ENCODE measurements around the gene FANCC.
"Not testable (repeated sequence)": the region's sequence is repeated elsewhere in the genome, so short reads cannot be mapped to it uniquely, and the experiment has no call there.

Gene FANCC

DNA sequence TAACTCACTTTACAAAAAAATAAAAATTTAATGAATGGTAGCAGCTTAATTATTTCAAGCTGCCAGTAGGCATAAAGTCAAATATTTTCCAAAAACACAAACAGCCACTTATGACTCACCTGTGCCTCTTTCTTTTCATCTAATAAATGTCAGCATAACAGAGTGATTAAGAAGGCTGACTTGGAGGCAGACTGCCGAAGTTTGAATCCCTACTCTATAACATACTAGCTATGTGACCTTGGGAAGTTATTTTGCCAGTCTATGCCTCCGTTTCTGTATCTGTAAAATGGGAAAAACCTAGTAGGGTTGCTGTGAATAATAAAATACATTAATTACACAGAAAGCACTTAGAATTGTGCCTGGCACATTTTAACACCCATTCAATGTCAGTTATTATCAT lies 33.8 kb downstream of the FANCC start:
- no peak for DNase-seq (ENCODE audit: low read depth)

DNA sequence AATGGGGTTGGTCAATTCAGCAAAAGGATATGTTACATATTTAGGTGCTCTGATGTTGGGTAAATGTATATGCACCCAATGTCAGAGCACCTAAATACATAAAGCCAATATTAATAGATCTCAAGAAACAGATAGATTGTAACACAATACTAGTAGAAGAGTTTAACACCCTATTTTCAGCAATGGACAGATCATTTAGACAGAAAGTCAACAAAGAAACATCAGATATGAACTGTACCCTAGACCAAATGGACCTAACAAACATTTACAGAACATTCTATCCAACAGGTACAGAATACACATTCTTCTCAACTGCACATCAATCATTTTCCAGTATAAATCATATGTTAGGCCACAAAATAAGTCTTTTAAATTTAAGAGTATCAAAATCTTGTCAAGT lies 35.2 kb downstream of the FANCC start:
- no peak for DNase-seq (ENCODE audit: low read depth)

DNA sequence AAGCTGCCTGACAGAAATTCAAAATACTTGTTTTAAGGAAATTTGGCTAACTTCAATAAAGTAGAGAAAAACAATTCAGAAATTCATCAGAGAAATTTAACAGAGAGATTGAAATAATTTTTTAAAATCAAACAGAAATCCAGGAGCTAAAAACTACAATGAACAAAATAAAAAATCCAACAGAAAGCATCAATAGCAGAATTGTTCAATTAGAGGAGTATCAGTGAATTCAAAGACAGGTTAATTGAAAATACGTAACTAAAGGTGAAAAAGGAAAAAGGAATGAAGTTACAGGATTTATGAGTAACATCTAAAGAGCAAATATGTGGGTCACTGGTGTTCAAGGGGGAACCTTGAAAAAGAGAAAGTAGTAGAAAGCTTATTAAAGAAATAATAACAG lies 36.8 kb downstream of the FANCC start:
- DNase-seq (ENCODE audit: low read depth): no peak

DNA sequence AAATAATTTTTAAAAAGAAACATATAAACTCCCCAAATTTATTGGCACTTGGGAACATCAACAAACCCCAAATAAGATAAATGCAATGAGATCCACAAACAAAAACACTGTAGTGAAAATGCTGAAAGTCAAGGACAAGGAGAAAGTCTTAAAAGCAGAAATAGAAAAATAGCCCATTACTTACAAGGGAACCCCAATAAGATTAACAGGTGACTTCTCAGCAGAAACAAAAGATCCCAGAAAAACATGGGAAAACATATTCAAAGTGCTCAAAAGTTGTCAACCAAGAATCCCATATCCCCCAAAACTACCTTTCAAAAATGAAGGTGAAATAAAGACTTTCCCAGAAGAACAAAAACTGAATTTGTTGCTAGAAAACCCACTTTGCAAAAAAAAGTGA lies 40.0 kb downstream of the FANCC start:
- DNase-seq (ENCODE audit: low read depth): no peak

DNA sequence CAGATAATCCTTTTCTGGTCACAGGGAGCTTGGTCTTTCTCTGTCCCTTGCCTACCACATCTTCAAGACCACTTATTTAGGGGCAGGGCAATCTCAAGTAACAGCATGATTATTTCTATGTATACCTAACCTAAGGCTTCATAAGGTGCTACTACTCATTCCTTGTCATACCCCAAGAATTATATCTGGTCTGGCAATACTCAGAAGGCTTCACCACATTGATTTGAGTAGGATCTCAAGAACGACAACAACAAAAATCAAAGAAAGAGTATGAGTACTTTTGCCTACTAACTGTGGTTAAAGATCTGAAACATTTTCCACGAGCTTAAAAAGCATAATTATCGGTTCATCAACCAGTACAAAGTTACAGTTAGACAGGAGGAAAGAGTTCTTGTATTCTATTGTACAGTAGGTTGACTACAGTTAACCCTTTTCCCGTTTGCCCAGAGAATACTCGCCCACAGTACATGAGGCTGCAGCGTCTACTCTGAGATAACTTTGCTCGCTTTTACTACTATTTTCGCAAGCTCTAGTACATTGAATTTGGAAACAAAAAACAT lies 41.0 kb downstream of the FANCC start:
- no peak for DNase-seq (ENCODE audit: low read depth)

DNA sequence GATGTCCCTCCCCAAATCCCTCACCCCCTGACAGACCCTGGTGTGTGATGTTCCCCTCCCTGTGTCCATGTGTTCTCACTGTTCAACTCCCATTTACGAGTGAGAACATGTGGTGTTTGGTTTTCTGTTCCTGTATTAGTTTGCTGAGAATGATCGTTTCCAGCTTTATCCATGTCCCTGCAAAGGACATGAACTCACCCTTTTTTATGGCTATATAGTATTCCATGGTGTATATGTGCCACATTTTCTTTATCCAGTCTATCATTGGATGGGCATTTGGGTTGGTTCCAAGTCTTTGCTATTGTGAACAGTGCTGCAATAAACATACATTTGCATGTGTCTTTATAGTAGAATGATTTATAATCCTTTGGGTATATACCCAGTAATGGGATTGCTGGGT lies 43.3 kb downstream of the FANCC start:
- not testable (repeated sequence) for DNase-seq (ENCODE audit: low read depth)

DNA sequence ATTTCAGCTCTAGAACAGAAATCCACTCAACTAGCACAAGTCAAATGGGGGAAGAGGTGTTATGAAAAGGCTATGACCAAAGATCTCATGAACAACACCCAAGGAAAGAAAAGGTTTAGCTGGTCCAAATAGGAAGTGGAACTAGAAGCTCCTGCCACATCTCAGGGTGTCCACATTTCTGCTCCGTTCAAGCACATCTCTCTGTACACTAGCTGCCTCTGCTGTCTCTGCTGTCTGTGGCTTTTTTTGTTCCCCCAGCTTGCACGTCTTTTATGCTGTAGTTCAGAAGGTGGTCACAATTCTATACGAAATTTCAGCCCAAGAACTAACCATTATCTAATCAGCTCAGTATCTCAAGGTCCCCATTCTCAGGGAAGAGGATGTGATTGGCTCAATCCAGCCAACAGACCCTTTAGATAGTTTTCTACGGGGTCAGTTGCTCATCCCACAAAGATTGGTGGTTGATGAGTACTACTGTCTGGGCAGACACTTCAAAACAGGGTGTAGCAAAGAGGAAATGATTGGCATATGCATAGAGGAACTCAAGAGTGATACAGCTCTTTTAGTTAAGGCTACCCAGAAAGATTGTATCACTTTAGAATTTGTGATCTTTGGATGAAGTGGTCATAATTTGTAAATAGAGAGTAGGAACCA lies 44.0 kb downstream of the FANCC start:
- DNase-seq (ENCODE audit: low read depth): no peak

DNA sequence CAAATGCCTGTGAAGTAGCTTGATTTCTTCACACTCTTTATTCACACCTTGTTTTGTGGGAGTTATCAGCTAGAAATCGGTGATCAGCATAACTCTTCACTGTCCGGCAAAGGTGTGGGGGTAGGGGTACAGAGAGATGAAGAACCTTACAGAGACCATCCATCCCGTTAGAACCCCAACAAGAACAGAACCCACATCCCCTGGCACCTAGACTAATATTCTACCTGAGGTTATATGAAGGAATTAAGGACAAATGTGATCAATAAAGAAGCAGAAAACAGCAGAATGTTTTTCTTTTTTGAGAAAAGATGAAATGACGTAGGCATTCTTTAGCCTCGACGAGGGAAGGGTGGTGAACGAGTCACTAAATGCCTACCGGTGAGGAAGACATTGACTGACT lies 44.7 kb downstream of the FANCC start:
- DNase-seq (ENCODE audit: low read depth): no peak

DNA sequence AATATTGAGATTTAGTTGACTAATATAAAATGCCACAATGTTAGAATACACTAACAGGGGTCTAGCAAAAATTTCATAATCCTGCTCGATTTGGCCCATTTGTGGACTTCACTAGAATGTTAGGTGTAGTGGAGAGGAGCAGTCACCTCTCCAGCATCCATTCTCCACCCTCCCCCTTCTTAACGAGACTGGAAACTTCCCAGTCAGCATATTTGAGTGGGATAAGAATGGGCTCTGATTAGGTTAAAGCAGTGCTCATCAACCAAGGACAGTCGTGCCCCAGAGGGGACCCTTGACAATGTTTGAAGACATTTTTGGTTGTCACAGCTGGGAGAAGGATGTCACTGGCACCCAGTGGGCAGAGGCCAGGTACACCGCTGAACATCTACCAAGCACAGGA lies 46.7 kb downstream of the FANCC start:
- no peak for DNase-seq (ENCODE audit: low read depth)

DNA sequence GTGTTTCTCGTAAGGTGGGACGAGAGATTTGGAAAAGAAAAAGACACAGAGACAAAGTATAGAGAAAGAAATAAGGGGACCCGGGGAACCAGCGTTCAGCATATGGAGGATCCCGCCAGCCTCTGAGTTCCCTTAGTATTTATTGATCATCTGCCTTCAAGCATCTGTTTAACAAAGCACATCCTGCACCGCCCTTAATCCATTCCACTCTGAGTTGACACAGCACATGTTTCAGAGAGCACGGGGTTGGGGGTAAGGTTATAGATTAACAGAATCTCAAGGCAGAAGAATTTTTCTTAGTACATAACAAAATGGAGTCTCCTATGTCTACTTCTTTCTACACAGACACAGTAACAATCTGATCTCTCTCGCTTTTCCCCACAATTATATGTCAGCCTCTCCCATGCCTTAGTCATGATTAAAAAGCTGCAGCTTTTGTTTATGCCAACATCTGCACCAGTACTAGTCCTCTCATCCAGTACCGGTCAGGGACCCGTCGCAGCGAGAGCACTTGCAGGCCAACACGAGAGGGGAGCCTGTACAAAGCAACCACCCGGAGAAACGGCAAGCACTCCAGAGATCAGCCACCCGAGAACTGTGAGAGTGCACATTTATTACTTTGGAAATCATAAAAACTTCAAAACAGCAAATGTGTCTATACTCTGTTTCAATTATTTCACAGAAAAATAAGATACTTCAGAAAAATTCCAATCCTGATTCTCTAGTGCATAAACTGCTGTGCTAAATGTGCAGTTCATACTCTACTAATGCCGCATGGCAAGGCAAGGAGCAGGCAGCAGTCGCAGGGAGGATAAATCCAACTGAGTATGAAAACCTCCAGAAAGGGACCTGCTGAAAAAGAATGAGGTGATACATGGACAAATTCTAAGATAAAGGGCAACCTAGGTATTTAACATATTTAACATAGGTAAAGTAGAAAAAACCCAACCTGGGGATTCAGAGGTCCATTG lies 47.4 kb downstream of the FANCC start:
- not testable (repeated sequence) for DNase-seq (ENCODE audit: low read depth)

DNA sequence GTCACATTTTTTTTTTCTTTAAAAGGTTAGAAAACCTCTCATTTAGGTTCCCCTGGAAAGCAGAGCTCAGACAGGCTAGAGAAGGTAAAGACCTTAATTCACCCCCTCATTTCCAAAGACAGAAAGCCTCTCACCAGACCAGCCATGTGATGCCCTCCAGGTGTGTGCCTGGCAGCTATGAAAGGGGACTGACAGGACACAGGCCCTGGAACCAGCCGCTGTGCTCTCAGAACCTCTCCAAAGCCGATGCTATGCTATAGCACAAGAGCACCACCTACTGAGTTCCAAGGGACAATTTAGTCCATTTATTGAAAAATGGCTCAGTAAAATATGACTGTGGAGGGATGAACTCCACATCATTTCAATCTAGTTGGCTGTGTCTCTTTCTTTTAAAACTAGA lies 48.8 kb downstream of the FANCC start:
- peak; percentile 18 for DNase-seq (ENCODE audit: low read depth)

DNA sequence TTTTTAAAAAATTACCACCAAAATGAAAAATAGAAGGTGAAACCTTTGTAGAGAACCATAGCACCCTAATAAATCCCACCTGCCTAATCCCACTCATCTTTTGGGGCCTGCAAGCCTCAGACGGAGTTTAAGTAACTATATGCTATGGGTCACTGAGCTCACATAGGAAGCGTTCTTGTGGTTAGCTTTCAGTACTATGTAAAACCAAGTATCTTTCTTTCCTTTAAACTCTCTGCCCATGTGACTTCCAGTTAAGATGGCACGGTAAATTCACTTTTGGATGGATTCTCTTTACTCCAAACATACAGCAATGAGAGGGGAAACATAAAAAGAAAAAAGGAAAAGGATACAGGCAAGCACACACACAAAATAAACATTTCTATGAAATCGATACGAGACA lies 50.9 kb downstream of the FANCC start:
- DNase-seq (ENCODE audit: low read depth): no peak

DNA sequence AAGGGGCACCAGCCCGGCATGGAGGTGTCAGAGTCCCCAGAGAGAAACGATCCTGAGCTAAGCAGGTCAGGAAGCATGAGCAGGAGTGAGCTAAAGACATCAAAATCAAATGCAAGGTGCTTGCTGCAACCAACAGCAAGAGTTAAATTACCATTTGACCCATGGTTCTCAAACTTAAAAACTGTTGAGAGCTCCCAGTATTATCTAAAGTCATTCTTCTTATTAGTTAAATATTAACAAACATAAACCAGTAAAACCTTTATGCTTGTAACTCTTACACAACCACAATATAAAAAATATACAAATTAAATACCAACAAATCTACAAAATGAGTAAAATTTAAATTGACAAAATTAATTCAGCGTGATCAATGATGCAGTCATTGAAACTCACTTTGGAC lies 51.5 kb downstream of the FANCC start:
- no peak for DNase-seq (ENCODE audit: low read depth)

DNA sequence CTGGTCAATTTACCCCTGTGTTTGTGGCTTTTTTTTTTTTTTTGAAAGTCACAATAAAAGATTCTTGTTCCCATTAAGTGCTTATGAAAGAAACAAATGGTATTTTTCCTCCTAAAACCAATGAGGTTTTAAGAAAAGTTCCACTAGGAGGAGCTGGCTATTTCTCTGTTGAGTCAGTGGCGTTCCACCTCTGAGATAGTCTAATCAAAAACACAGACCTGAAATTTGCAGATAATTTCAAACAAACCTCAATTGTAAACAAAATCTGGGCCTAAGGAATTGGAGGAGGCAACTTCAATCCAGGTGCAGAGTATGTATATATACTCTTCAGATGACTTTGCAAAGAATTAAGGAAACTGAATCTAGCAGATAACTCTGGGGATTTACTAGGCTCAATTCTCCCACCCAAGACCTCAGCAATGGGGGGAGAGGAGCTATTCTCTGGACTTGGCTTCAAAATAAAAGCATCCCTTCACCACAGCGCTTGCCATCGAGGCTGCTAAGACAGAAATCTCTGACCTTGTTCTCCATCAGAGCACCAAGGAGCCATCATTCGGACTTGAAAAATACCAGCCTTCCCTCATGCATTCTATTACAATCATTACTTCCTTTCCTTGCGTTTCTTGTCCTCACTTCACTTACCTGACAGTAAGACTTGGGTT lies 52.4 kb downstream of the FANCC start:
- DNase-seq (ENCODE audit: low read depth): peak; percentile 17

DNA sequence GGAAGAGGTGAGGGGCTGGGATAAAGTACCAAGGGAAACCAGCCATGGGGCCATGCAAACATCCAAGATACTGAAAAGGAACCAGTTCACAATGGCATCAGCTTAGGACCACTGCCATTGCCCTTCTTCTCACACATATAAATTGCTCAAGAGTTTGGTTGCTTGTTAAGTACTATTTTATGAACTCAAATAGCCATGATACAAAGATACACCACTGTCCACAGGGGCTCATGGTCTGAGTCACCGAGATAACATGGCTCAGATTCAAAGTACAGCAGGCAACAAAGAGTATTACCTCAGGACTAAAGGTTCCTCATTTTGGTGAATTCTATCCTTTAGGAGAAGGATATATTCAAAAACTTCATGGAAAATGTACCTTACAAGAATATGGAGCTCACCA lies 55.6 kb downstream of the FANCC start:
- no peak for DNase-seq (ENCODE audit: low read depth)

DNA sequence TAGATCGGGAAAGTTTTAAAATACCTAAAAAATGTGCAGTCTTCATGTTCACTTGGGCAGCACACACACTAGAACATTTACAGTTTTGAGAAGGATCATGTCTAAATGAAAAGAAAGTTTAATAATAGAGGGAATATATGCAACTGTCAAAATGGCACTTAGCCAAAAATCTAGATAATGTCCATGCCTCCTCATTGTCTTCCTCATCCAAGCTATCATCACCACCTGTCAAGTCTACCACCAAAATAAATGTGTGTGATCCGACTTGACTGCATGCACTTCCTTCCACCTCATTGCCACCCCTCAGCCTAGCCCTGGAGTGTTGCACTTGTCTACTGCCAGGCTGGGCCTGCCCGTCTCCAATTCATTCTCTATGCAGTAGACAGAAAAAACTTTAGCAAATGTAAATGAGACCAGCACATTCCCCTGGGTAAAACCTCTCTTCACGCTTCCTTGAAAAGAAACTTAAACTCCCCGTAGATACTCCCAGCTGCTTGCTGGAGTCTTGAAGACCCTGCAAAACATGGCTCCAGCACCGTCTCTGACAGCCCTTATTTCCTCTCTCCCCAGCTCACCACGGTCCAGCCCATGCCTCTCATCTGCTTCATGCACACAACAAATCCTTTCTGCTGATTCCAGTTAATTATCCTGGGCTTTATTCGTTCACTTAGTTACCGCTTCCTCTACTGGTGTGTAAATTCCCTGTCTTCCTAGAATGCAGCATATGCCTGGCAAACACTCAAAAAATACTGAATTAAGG lies 66.9 kb downstream of the FANCC start:
- no peak for DNase-seq (ENCODE audit: low read depth)

DNA sequence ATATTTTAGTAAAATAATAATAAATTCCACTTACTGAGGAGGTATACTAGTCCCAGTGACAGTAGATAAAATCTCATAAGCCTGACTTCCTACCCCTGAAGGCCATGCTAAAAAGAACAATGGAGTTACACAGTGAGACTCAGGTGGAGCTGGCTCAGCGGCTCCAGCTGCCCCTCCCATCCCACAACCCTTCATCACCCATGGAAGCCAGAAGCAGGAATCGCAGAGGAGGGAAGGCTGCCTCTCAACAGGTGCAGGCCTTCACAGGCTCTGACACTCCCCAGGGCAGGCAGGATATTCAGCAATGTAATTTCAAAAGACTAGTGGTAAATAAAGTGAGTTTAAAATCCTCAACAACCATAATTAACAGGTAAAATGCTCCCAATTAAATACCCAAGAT lies 67.5 kb downstream of the FANCC start:
- no peak for DNase-seq (ENCODE audit: low read depth)

DNA sequence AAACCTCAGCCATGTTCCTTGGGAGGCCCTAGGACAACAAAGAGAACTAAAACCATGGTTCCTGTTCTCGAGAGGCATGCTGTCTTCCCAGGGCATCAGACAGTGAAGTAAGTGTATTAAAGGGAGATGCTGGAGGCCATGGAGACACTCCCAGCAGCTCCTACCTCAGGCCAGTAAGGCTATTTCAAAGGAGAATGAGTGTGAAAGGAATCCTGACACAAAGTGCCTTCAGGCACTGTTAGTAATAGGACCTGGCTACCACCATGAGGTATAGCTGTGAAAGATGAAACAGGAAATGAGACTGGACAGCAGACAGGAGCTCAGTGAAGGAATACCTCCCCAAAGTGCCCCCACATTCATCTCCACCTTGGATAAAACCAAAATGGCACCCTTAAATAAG lies 71.0 kb downstream of the FANCC start:
- DNase-seq (ENCODE audit: low read depth): no peak

DNA sequence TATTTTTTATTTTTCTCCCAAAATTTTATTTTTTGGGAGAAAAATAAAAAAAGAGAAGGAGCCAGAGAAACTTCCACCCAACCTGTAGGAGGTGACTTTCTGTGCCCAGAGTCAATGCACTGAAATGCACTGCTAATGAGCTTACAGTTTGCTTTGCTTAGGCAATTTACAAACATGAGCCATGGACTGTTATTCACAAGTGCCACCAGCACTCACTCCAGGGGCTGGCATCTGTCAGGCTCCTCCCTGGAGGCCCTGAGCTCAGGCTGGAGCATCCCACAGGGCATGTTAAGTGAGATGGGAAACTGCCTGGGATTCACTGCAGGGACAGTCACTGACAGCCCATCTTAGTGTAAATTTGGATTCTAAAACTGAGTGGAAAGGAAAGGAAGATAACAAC lies 74.9 kb downstream of the FANCC start:
- DNase-seq (ENCODE audit: low read depth): no peak

DNA sequence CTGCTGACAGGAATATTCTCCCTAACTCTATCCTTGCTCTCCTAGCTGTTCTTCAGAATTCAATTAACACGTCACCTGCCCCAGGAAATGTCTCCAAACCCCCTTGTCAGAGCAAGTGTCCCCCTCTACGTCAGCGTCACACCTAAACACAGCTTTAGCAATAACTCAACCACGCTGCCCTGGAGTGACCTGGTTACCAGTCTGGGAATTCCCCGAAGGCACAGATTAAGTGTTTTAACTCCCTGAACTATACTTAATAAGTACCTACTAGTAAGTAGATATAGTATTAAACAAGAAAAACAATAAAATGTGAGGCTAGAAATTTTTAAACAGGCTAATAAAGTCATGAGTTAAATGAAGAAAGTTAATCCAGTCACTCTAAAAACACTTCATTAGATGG lies 78.4 kb downstream of the FANCC start:
- DNase-seq (ENCODE audit: low read depth): no peak

DNA sequence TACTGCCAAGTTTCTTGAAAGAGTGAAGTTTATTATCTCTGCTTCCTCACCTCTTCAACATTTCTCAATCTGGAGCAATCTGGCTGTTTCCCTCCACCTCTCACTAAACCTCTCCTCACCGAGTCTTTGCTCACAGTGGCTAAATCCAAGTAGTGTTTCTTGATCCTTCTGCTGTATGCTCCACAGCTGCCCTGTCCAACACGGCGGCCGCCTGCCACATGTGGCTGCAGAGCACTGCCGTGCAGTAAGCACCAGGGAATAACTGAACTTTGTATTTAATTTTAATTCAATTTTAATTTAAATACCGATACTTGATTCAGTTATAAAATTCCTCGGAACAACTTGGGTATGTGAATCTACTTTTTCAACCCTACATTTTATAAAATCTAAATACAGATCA lies 80.2 kb downstream of the FANCC start:
- no peak for DNase-seq (ENCODE audit: low read depth)

DNA sequence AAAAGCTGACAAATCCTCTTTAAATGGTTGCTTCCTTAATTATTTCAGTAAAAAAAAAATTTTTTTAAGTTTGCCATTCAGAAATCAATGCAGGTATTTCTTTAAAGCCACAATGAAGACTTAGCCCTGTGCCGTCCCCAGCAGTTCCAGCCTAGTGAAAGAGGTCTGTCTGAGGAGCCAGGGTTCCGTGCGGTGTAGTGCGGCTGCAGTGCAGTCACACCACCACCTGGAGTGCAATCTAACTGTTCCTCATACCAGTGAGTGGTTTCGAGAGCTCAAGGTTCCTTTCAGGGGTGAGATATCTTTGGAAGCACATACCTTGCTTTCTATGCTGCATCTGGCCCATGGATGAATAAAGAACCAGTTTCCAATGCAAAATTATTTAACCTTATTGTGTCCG lies 87.5 kb downstream of the FANCC start:
- no peak for DNase-seq (ENCODE audit: low read depth)

Measured in stromal cell of bone marrow (primary cell).